Mesenchymal stem cell (in vitro differentiated cells and primary cell): Measurements from ENCODE around the gene ABCB4.

Experiments
- DNase-seq: peaks from one replicate; pipeline ENCODE4 v3.0.0-alpha.2; 2013
- H2AFZ ChIP-seq: one replicate; pipeline ENCODE4 v1.6.1; 2013; ENCODE audit warnings: low read depth, mild to moderate bottlenecking, control low read depth, inconsistent platforms, low read length, moderate library complexity
- H2AK5ac ChIP-seq: 2 replicates; pipeline ENCODE4 v1.6.1; 2013; ENCODE audit warnings: low read length, moderate library complexity, mild to moderate bottlenecking, inconsistent platforms; ENCODE audit not compliant: severe bottlenecking
- H2BK120ac ChIP-seq: one replicate; pipeline ENCODE4 v1.6.1; 2013; ENCODE audit warnings: low read depth, mild to moderate bottlenecking, inconsistent platforms, low read length, moderate library complexity
- H2BK12ac ChIP-seq, 2 experiments: one replicate each; pipeline ENCODE4 v1.6.1; 2013; ENCODE audit warnings: inconsistent platforms in 2 of 2, low read length in 2 of 2, mild to moderate bottlenecking in 2 of 2, moderate library complexity in 2 of 2, control low read depth in 1 of 2
- H2BK15ac ChIP-seq: one replicate; pipeline ENCODE4 v1.6.1; 2013; ENCODE audit warnings: mild to moderate bottlenecking, low read depth, inconsistent platforms; ENCODE audit not compliant: poor library complexity, severe bottlenecking
- H2BK5ac ChIP-seq: 2 replicates; pipeline ENCODE4 v1.6.1; 2013; ENCODE audit warnings: low read depth, mild to moderate bottlenecking, low read length, control low read depth, inconsistent platforms; ENCODE audit not compliant: poor library complexity, severe bottlenecking
- H3K14ac ChIP-seq, 2 experiments: one replicate each; pipeline ENCODE4 v1.6.1; 2013; ENCODE audit warnings: inconsistent platforms in 2 of 2, low read length in 2 of 2, control low read depth in 1 of 2, mild to moderate bottlenecking in 1 of 2, moderate library complexity in 1 of 2
- H3K18ac ChIP-seq, 2 experiments: one replicate each; pipeline ENCODE4 v1.6.1; 2013; ENCODE audit warnings: inconsistent platforms in 2 of 2, low read length in 2 of 2, control low read depth in 1 of 2, low read depth in 1 of 2, mild to moderate bottlenecking in 1 of 2
- H3K23ac ChIP-seq, 2 experiments: one replicate each; pipeline ENCODE4 v1.6.1; 2013; ENCODE audit warnings: inconsistent platforms in 2 of 2, low read length in 2 of 2, mild to moderate bottlenecking in 2 of 2, moderate library complexity in 2 of 2, control low read depth in 1 of 2
- H3K27ac ChIP-seq: 2 replicates; pipeline ENCODE4 v1.5.1; 2013; ENCODE audit warnings: mild to moderate bottlenecking, moderate library complexity, low read length, control low read depth, inconsistent platforms; ENCODE audit not compliant: poor library complexity, severe bottlenecking
- H3K27me3 ChIP-seq, 2 experiments: 2 replicates each; pipeline versions ENCODE4 v1.6.1 to v1.7.0; 2013; ENCODE audit warnings: low read length in 2 of 2, mild to moderate bottlenecking in 2 of 2, moderate library complexity in 2 of 2, control low read depth in 1 of 2, inconsistent platforms in 1 of 2; ENCODE audit not compliant: control insufficient read depth in 1 of 2, insufficient read depth in 1 of 2
- H3K36me3 ChIP-seq, 2 experiments: 2 replicates each; pipeline versions ENCODE4 v1.6.1 to v1.7.0; 2013; ENCODE audit warnings: low read length in 2 of 2, control low read depth in 1 of 2, inconsistent platforms in 1 of 2, low read depth in 1 of 2, mild to moderate bottlenecking in 1 of 2; ENCODE audit not compliant: insufficient read depth in 2 of 2, control insufficient read depth in 1 of 2
- H3K4ac ChIP-seq, 2 experiments: one replicate each; pipeline ENCODE4 v1.6.1; 2013; ENCODE audit warnings: inconsistent platforms in 2 of 2, low read length in 2 of 2, mild to moderate bottlenecking in 2 of 2, moderate library complexity in 2 of 2, control low read depth in 1 of 2, low read depth in 1 of 2
- H3K4me1 ChIP-seq: 2 replicates; pipeline ENCODE4 v1.6.1; 2013; ENCODE audit warnings: low read depth, low read length, control low read depth; ENCODE audit not compliant: control insufficient read depth, insufficient read depth
- H3K4me2 ChIP-seq: 2 replicates; pipeline ENCODE4 v1.6.1; 2013; ENCODE audit warnings: low read length, mild to moderate bottlenecking, inconsistent platforms; ENCODE audit not compliant: poor library complexity, severe bottlenecking
- H3K4me3 ChIP-seq, 2 experiments: 2 replicates each; pipeline versions ENCODE4 v1.5.1 to v1.7.0; 2013; ENCODE audit warnings: low read length in 2 of 2, mild to moderate bottlenecking in 2 of 2, control low read depth in 1 of 2, low read depth in 1 of 2; ENCODE audit not compliant: insufficient read depth in 1 of 2
- H3K79me1 ChIP-seq: replicated peaks from 2 replicates; pipeline ENCODE4 v1.6.1; 2013; ENCODE audit warnings: mild to moderate bottlenecking, control low read depth, low read length, inconsistent platforms; ENCODE audit not compliant: poor library complexity, severe bottlenecking
- H3K9ac ChIP-seq: 2 replicates; pipeline ENCODE4 v1.7.0; 2013; ENCODE audit warnings: mild to moderate bottlenecking, low read length, moderate library complexity
- H3K9me3 ChIP-seq: 2 replicates; pipeline ENCODE4 v1.7.0; 2013; ENCODE audit warnings: mild to moderate bottlenecking, low read length; ENCODE audit not compliant: control insufficient read depth
- H4K8ac ChIP-seq: one replicate; pipeline ENCODE4 v1.6.1; 2013; ENCODE audit warnings: inconsistent platforms, mild to moderate bottlenecking, low read length, moderate library complexity
- H4K91ac ChIP-seq: one replicate; pipeline ENCODE4 v1.6.1; 2013; ENCODE audit warnings: mild to moderate bottlenecking, low read length, inconsistent platforms
- WGBS: methylation state at CpG from one replicate; pipeline ENCODE4 v1.1.7; 2013; ENCODE audit warnings: mixed read lengths; 5-methylcytosine and 5-hydroxymethylcytosine counted together

Gene ABCB4

DNA sequence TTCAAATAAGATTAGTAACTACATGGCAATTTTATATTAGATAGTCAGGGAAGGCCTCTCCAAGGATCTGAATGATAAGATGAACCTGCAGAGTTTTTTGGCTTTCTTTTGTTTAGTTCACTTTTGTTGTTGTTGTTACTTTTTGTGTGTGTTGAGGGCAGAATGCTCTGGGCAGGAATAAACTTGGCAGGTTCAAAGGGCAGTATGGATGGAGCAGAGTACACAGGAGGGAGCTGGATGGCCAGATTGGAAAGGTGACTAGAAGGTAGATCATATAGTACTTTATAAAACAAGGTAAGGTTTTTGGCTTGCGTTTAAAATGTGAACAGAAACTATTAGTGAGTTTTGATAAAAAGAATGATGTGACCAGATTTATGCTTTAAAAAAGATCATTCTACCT, 112.1 kb downstream of the ABCB4 start:
- H3K27me3 ChIP-seq = no peaks in the 10 kb centered on the region
- 100% methylated on average over 1 of the region's 1 CpG for WGBS
- H3K23ac ChIP-seq = no peak overlapping the region
- no peak overlapping the region for H4K91ac ChIP-seq
- no peaks in the 10 kb centered on the region for H3K4me1 ChIP-seq
- no peak overlapping the region for H2BK5ac ChIP-seq
- H3K4me3 ChIP-seq = no peak overlapping the region
- no peak overlapping the region for H3K4me2 ChIP-seq
- H3K36me3 ChIP-seq = peaks cover 2 to 28% of the 10 kb centered on the region in 2 experiments
- no peak overlapping the region for H2BK15ac ChIP-seq
- H3K9ac ChIP-seq = no peak overlapping the region
- no peak overlapping the region for H3K4ac ChIP-seq
- no peaks in the 10 kb centered on the region for H3K79me1 ChIP-seq
- no peak overlapping the region for H3K14ac ChIP-seq
- no peaks in the 10 kb centered on the region for H3K9me3 ChIP-seq
- no peak for DNase-seq
- no peak overlapping the region for H4K8ac ChIP-seq
- H2AK5ac ChIP-seq = no peak overlapping the region
- H2BK120ac ChIP-seq = no peak overlapping the region
- no peak overlapping the region for H3K18ac ChIP-seq
- no peak overlapping the region for H2AFZ ChIP-seq
- no peak overlapping the region for H3K27ac ChIP-seq
- H2BK12ac ChIP-seq = no peak overlapping the region

DNA sequence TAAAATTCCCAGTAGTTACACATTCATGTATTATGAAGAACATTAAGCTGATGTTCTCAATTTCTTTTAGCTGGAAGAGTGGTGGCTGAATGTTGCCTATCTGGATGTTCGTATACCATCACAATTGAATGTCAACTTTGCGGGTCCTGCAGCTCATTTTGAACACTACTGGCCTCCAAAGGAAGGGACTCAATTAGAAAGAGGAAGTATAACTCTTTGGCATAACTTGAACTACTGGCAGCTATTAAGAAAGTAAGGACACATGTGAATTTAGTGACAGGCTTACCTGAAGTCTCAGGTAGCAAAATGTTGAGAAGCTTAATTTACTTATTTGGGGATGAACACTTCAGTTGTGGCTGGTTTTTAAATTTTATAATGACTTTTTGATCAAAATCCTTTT, 114.2 kb downstream of the ABCB4 start:
- Histone ChIP-seq H3K27ac (no peak overlapping the region), H4K91ac (no peak overlapping the region), H3K4ac (no peak overlapping the region), H3K4me2 (no peak overlapping the region), H2BK15ac (no peak overlapping the region), H3K36me3 (peaks cover 2 to 27% of the 10 kb centered on the region in 2 experiments), H3K4me1 (no peaks in the 10 kb centered on the region), H2AK5ac (no peak overlapping the region), H2BK5ac (no peak overlapping the region), H2BK120ac (no peak overlapping the region), H3K27me3 (no peaks in the 10 kb centered on the region), H3K79me1 (peaks cover 3% of the 10 kb centered on the region), H3K9ac (no peak overlapping the region), H2BK12ac (no peak overlapping the region), H2AFZ (no peak overlapping the region), H3K14ac (no peak overlapping the region), H3K18ac (no peak overlapping the region), H3K9me3 (no peaks in the 10 kb centered on the region), H3K4me3 (no peak overlapping the region), H3K23ac (no peak overlapping the region), H4K8ac (no peak overlapping the region)
- DNase-seq = no peak
- WGBS = 100% methylated on average over 2 of the region's 2 CpGs

DNA sequence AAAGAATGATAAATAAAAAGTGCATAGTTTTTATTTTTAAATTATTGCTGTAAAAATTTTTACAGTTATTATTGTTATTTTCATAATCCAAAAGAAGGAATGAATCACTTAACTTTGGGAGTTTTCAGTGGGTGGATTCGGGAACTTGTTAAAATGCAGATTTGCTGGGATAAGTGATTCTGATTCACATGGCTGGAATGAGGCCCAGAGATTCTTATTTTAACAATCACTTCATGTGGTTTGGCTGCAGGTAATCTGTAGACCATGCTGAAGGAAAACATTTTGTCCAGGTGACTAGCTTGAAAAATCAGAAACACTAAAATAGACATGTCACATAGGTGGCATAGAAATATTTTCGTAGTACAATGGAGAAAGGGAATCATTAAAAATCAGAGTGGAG, 116.1 kb downstream of the ABCB4 start:
- no peak overlapping the region for H2BK120ac ChIP-seq
- no peak overlapping the region for H3K14ac ChIP-seq
- no peak overlapping the region for H3K4ac ChIP-seq
- H4K8ac ChIP-seq = no peak overlapping the region
- H3K4me2 ChIP-seq = peak overlapping the region; percentile 25
- H2BK15ac ChIP-seq = no peak overlapping the region
- no peak overlapping the region for H3K18ac ChIP-seq
- no peak overlapping the region for H2AFZ ChIP-seq
- H2BK12ac ChIP-seq = no peak overlapping the region
- no peaks in the 10 kb centered on the region for H3K27me3 ChIP-seq
- H3K4me3 ChIP-seq = no peak overlapping the region
- no peaks in the 10 kb centered on the region for H3K4me1 ChIP-seq
- peaks cover 8% of the 10 kb centered on the region for H3K9me3 ChIP-seq
- no peak for DNase-seq
- peaks cover 3 to 37% of the 10 kb centered on the region in 2 experiments for H3K36me3 ChIP-seq
- H3K27ac ChIP-seq = no peak overlapping the region
- H2AK5ac ChIP-seq = no peak overlapping the region
- no peak overlapping the region for H2BK5ac ChIP-seq
- H3K9ac ChIP-seq = no peak overlapping the region
- WGBS = 92% methylated on average over 1 of the region's 2 CpGs
- no peak overlapping the region for H4K91ac ChIP-seq
- no peak overlapping the region for H3K23ac ChIP-seq
- H3K79me1 ChIP-seq = peaks cover 3% of the 10 kb centered on the region

DNA sequence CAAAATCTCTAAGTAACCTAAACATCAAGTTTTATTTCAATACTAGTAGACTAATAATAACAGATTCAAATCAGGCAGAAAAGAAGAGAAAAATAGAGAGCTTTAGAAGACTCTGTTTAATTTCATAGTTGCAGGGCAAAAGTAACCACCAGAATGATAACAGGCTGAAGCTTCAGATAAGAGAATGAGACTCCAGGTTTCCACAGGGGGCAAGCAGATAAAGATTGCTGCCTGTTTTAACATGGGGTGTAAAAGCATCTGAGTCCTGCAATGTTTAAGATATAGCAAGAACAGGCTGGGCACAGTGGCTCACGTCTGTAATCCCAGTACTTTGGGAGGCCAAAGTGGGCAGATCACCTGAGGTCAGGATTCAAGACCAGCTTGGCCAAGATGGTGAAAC, 119.0 kb downstream of the ABCB4 start:
- Histone ChIP-seq H3K9ac (no peak overlapping the region), H2AK5ac (no peak overlapping the region), H3K23ac (no peak overlapping the region), H4K8ac (no peak overlapping the region), H3K4me3 (no peak overlapping the region), H3K14ac (no peak overlapping the region), H3K79me1 (peaks cover 6% of the 10 kb centered on the region), H3K9me3 (peaks cover 30% of the 10 kb centered on the region), H3K18ac (no peak overlapping the region), H3K4me2 (no peak overlapping the region), H2AFZ (no peak overlapping the region), H4K91ac (no peak overlapping the region), H2BK120ac (no peak overlapping the region), H3K27ac (no peak overlapping the region), H2BK12ac (no peak overlapping the region), H3K4me1 (no peaks in the 10 kb centered on the region), H3K27me3 (no peaks in the 10 kb centered on the region), H3K36me3 (peaks cover 11 to 51% of the 10 kb centered on the region in 2 experiments), H2BK5ac (no peak overlapping the region), H2BK15ac (no peak overlapping the region), H3K4ac (no peak overlapping the region)
- DNase-seq = no peak
- WGBS = 93% methylated on average over 1 of the region's 1 CpG
